ENCODE data around the gene FRY.
A peak's percentile ranks its signal among the peaks of the same experiment; 100 is the strongest.

FRY gene

GRCh38 chr13:32210101-32210500 lies 178.5 kb downstream of the FRY start:
- Mint-ChIP-seq H3K4me3 (no peak overlapping the region), H3K27ac (no peak overlapping the region), H3K9me3 (no peaks in the 10 kb centered on the region), H3K36me3 (no peaks in the 10 kb centered on the region), H3K27me3 (no peaks in the 10 kb centered on the region), H3K4me1 (no peaks in the 10 kb centered on the region)

DNA sequence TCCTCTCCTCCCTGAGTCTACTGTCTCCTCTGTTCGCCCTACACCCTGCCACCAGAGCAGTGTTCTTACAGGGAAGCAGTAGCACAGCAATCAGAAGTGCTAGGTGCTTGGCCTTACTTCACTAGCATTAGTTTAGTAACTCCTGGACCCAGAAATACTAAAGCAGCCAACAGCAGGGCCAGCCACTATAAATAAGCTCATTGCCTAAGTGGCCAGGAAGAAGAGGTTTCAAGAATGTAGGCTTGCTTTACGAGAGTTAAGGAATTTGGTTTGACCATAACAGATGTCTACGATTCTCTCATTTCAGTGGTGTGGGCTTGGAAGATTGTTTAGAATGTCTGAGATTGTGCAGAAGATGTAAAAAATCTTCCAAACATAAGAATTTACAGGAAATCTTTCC lies 180.2 kb downstream of the FRY start:
- no peaks in the 10 kb centered on the region for H3K9me3 Mint-ChIP-seq
- H3K4me3 Mint-ChIP-seq, result no peak overlapping the region
- H3K27ac Mint-ChIP-seq, result no peak overlapping the region
- H3K36me3 Mint-ChIP-seq, result no peaks in the 10 kb centered on the region
- no peaks in the 10 kb centered on the region for H3K4me1 Mint-ChIP-seq
- no peaks in the 10 kb centered on the region for H3K27me3 Mint-ChIP-seq

DNA sequence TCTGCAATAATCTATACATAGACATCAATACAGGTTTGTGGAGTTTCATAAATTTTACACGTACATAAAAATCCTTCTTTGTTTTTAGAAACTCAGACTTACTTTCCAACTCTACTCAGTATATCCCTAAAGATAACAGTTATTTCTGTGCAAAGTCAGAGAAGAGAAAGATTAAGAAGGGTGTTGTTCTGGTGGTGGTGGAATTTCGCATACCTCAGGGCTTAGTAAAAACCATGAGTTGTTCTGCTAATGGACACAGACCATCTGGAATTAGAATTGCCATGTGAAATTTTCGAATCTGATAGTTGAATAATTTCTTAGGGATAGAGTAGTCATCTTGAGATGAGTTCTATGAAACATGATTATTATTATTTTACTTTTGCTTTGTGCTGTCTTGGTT lies 180.8 kb downstream of the FRY start:
- Mint-ChIP-seq H3K27me3 (no peaks in the 10 kb centered on the region), H3K9me3 (no peaks in the 10 kb centered on the region), H3K4me3 (no peak overlapping the region)

DNA sequence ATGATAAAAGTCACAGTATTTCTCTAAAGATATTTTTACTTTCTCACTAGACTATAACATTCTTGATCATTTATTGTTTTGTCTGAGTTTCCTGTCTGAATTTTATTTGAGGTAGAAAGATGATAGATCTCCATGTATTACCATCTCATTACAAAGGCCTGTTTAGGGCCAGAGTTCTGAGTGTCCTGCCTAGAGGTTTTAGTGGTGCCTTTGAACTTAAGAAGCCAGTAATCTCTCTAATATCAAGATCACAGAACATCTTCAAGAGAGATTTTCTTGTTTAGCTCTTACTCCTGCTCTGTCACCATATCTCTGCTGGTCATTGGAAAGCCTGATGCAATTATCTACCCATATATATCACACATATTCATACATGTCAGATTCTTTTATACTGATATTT lies 182.1 kb downstream of the FRY start:
- Mint-ChIP-seq H3K9me3 (no peaks in the 10 kb centered on the region), H3K4me3 (no peak overlapping the region), H3K27me3 (no peaks in the 10 kb centered on the region), H3K27ac (no peak overlapping the region), H3K36me3 (no peaks in the 10 kb centered on the region), H3K4me1 (no peaks in the 10 kb centered on the region)

More for the DNA sequence above, 180.8 kb downstream of the FRY start:
- Mint-ChIP-seq H3K4me1 (no peaks in the 10 kb centered on the region), H3K36me3 (no peaks in the 10 kb centered on the region), H3K27ac (no peak overlapping the region)

GRCh38 chr13:32214071-32214470 lies 182.5 kb downstream of the FRY start:
- Mint-ChIP-seq H3K9me3 (no peaks in the 10 kb centered on the region), H3K4me3 (no peak overlapping the region), H3K4me1 (no peaks in the 10 kb centered on the region), H3K27ac (no peak overlapping the region), H3K36me3 (no peaks in the 10 kb centered on the region), H3K27me3 (no peaks in the 10 kb centered on the region)

DNA sequence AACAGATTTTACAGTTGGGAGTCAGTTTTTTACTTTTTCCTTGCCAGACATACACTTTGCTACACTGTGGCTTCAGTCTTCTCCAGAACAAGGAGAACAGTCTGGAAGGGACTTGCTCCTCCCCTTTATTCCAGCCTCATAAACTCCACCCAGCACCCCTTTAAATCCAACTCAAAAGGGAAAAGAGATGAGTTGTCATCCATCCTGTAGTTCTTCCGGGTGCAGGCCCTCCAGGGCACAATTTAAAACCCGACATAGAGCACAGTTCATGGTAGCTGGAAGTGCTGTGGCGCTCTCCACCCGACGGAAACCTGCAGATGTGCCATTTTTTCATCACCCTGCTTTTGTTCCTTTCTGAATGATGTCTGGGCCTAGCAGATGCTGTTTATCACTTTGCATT lies 184.7 kb downstream of the FRY start:
- H3K4me1 Mint-ChIP-seq, result no peaks in the 10 kb centered on the region
- H3K36me3 Mint-ChIP-seq, result no peaks in the 10 kb centered on the region
- no peaks in the 10 kb centered on the region for H3K27me3 Mint-ChIP-seq
- H3K27ac Mint-ChIP-seq, result no peak overlapping the region
- H3K9me3 Mint-ChIP-seq, result no peaks in the 10 kb centered on the region
- H3K4me3 Mint-ChIP-seq, result no peak overlapping the region

DNA sequence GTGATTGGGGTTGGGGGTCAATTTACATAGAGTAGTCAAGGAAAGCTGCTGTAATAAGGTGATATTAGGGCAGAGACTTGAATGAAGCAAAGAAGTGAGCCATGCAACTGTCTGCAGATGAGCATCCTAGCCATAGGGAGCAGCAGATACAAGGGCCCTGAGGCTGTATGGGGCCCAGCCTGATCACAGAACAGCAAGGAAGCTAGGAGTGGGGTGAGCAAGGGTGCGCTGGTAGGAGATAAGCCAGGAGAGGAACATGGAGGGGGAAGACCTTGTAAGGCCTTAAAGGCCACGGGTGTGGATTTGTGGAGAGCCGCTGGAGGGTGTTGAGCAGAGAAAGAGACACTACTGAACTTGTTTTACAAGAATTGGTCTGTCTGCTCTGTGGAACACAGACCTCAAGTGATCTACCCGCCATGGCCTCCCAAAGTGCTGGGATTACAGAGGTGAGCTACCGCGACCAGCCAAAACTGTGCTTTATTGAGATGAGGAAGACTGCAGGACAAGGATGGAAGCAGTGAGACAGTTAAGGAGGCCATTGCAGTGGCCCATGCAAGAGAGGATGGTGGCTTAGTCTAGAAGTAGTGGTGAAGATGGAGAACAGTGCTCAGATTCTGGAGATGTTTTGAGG lies 190.6 kb downstream of the FRY start:
- no peaks in the 10 kb centered on the region for H3K9me3 Mint-ChIP-seq
- no peak overlapping the region for H3K27ac Mint-ChIP-seq
- H3K4me1 Mint-ChIP-seq, result no peaks in the 10 kb centered on the region
- H3K36me3 Mint-ChIP-seq, result no peaks in the 10 kb centered on the region
- H3K4me3 Mint-ChIP-seq, result no peak overlapping the region
- H3K27me3 Mint-ChIP-seq, result no peaks in the 10 kb centered on the region

DNA sequence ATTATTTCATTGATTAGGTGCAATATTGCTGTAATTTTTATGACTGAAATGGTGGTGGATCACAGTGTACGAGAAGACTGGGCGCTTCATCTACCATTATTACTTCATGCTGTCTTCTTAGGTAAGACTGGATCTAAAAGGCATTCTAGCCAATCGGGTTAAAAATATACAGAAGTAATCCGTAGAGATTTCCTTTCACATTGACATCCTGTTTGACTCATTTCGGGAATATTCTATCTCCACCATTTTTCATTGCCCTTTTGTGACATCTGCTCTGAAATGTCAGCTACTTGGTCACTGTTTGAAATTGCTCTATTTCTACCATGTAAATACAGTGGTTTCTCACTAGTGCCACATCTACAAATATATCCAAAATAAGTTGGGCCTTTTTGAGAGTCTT lies 193.3 kb downstream of the FRY start:
- H3K4me3 Mint-ChIP-seq, result no peak overlapping the region
- H3K27ac Mint-ChIP-seq, result no peak overlapping the region
- no peaks in the 10 kb centered on the region for H3K36me3 Mint-ChIP-seq
- H3K27me3 Mint-ChIP-seq, result no peaks in the 10 kb centered on the region
- H3K9me3 Mint-ChIP-seq, result no peaks in the 10 kb centered on the region
- H3K4me1 Mint-ChIP-seq, result no peaks in the 10 kb centered on the region

DNA sequence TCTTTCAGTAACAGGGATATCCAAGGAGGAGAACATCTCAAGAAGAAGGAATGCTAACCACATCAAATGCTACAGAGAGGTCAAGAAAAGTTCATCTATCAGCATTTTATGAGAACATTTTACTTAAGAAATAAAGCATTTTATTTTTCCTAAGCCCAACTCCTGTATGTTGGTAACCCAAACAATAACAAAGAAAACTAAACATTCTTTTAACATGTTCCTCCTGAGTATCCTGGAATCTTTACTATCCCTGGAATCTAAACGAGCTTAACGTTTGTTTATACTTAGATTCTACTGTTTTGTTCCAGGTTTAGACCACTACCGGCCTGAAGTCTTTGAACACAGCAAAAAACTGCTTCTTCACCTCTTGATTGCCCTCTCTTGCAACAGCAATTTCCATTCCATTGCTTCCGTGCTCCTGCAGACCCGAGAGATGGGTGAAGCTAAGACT lies 193.9 kb downstream of the FRY start:
- Mint-ChIP-seq H3K36me3 (no peaks in the 10 kb centered on the region), H3K27me3 (no peaks in the 10 kb centered on the region), H3K4me1 (no peaks in the 10 kb centered on the region), H3K4me3 (no peak overlapping the region), H3K27ac (no peak overlapping the region), H3K9me3 (no peaks in the 10 kb centered on the region)

DNA sequence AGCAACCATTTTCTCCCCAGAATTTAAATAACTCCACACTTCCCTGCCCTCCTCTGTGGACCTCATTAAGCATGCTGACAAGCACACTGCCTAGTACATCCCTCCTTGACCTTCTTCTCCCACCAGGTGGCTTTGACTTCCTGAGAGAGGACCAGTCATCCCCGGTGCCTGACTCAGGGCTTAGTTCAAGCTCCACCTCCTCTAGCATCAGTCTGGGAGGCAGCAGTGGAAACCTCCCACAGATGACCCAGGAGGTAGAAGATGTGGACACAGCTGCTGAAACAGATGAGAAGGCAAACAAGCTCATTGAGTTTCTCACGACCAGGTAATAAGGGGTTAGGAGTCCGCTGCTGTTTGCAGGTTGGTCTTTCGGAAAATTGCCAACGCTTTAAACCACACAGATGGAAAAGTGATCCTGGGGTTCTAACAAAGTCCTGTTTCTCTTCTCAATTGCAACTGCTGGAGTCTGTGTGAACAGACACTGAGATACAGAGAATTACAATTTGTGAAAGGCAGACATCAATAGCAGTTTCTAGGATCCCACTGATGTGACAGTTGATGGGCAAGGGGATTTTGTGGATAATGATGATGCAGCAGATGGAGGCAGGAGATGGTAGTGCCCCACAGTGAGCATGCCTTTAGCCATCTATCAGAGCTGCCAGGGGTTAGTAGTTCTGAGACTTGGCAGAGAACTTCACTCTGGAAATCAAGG lies 196.9 kb downstream of the FRY start:
- Mint-ChIP-seq H3K4me3 (no peak overlapping the region), H3K27me3 (no peaks in the 10 kb centered on the region), H3K9me3 (no peaks in the 10 kb centered on the region), H3K27ac (no peak overlapping the region), H3K36me3 (no peaks in the 10 kb centered on the region), H3K4me1 (no peaks in the 10 kb centered on the region)

GRCh38 chr13:32229443-32229842 lies 197.9 kb downstream of the FRY start:
- H3K27me3 Mint-ChIP-seq, result no peaks in the 10 kb centered on the region
- H3K4me1 Mint-ChIP-seq, result no peaks in the 10 kb centered on the region
- no peak overlapping the region for H3K27ac Mint-ChIP-seq
- no peaks in the 10 kb centered on the region for H3K9me3 Mint-ChIP-seq
- no peaks in the 10 kb centered on the region for H3K36me3 Mint-ChIP-seq
- H3K4me3 Mint-ChIP-seq, result no peak overlapping the region

GRCh38 chr13:32232263-32232662 lies 200.7 kb downstream of the FRY start:
- Mint-ChIP-seq H3K4me1 (peaks cover 4% of the 10 kb centered on the region), H3K36me3 (peaks cover 1% of the 10 kb centered on the region), H3K4me3 (no peak overlapping the region), H3K27ac (no peak overlapping the region), H3K9me3 (no peaks in the 10 kb centered on the region), H3K27me3 (no peaks in the 10 kb centered on the region)

- no peak overlapping the region for H3K4me3 Mint-ChIP-seq
- no peaks in the 10 kb centered on the region for H3K27me3 Mint-ChIP-seq
- no peaks in the 10 kb centered on the region for H3K9me3 Mint-ChIP-seq
- no peak overlapping the region for H3K27ac Mint-ChIP-seq
- peaks cover 4% of the 10 kb centered on the region for H3K4me1 Mint-ChIP-seq
- H3K36me3 Mint-ChIP-seq, result peaks cover 2% of the 10 kb centered on the region
These were observed 201.5 kb downstream of the FRY start for GRCh38 chr13:32233062-32233461.

DNA sequence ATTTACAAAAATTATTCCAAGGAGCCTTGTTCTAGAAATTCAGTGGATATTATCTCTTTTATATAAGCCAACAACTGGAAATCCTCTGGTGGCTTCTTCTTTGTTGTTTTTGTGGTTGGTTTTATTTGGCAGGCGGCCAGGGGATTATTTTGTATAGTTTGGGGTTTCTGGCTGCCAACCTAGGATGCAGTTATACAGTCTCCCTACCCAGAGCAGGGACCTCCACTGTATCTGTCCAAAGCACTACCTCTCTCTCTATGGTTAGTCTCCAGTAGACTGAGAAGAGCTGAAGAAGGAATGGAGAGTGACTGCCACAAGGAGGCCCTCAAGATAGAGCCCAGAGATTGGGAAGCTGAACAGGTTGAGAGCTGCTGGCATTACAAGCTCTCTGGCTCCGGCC lies 203.3 kb downstream of the FRY start:
- Mint-ChIP-seq H3K27me3 (no peaks in the 10 kb centered on the region), H3K27ac (peak overlapping the region; percentile 6), H3K9me3 (no peaks in the 10 kb centered on the region)

GRCh38 chr13:32237681-32238080 lies 206.1 kb downstream of the FRY start:
- no peak overlapping the region for H3K27ac Mint-ChIP-seq
- no peak overlapping the region for H3K4me3 Mint-ChIP-seq
- no peaks in the 10 kb centered on the region for H3K9me3 Mint-ChIP-seq
- peaks cover 2% of the 10 kb centered on the region for H3K36me3 Mint-ChIP-seq
- H3K27me3 Mint-ChIP-seq, result no peaks in the 10 kb centered on the region
- peaks cover 4% of the 10 kb centered on the region for H3K4me1 Mint-ChIP-seq

More for the DNA sequence above, 203.3 kb downstream of the FRY start:
- no peak overlapping the region for H3K4me3 Mint-ChIP-seq
- H3K4me1 Mint-ChIP-seq, result peaks cover 4% of the 10 kb centered on the region
- peaks cover 2% of the 10 kb centered on the region for H3K36me3 Mint-ChIP-seq

GRCh38 chr13:32243695-32244094 lies 212.1 kb downstream of the FRY start:
- Mint-ChIP-seq H3K4me1 (no peaks in the 10 kb centered on the region), H3K4me3 (no peak overlapping the region), H3K27me3 (no peaks in the 10 kb centered on the region), H3K36me3 (no peaks in the 10 kb centered on the region), H3K9me3 (no peaks in the 10 kb centered on the region), H3K27ac (no peak overlapping the region)

- no peaks in the 10 kb centered on the region for H3K36me3 Mint-ChIP-seq
- no peak overlapping the region for H3K4me3 Mint-ChIP-seq
- no peak overlapping the region for H3K27ac Mint-ChIP-seq
- H3K9me3 Mint-ChIP-seq, result no peaks in the 10 kb centered on the region
- no peaks in the 10 kb centered on the region for H3K4me1 Mint-ChIP-seq
- no peaks in the 10 kb centered on the region for H3K27me3 Mint-ChIP-seq
These were observed 214.0 kb downstream of the FRY start for GRCh38 chr13:32245555-32245954.
